NCI-H187 (cell line): ENCODE data around the gene CA4.
"Not testable (repeated sequence)": the region's sequence is repeated elsewhere in the genome, so short reads cannot be mapped to it uniquely, and the experiment has no call there.

Source experiments
- DNase-seq, 2 experiments: peaks; one replicate each; lab custom pipeline; 2025; lab: John Stamatoyannopoulos, UW

CA4 gene

GRCh38 chr17:60149691-60150582 lies at the start of gene CA4:
Gene CA4, plus strand, starts transcription at chr17:60149973. Its CDS starts 62 bp downstream, at chr17:60150035.
- no peak for DNase-seq

- DNase-seq, result not testable (repeated sequence)
These were observed 49.2 kb upstream of the CA4 start for GRCh38 chr17:60100577-60100976.

- not testable (repeated sequence) for DNase-seq
These were observed 47.6 kb upstream of the CA4 start for GRCh38 chr17:60102015-60102631.

- no peak for DNase-seq
These were observed 47.1 kb upstream of the CA4 start for GRCh38 chr17:60102632-60103096.

- no peak for DNase-seq
These were observed 45.8 kb upstream of the CA4 start for GRCh38 chr17:60103957-60104356.

- DNase-seq, result no peak
These were observed 43.3 kb upstream of the CA4 start for GRCh38 chr17:60106340-60107059.

GRCh38 chr17:60107526-60108257 lies 42.1 kb upstream of the CA4 start:
- DNase-seq, result no peak

- DNase-seq, result not testable (repeated sequence)
These were observed 41.5 kb upstream of the CA4 start for GRCh38 chr17:60108309-60108708.

GRCh38 chr17:60108712-60109111 lies 41.1 kb upstream of the CA4 start:
- DNase-seq, result no peak

- DNase-seq, result no peak
These were observed 40.6 kb upstream of the CA4 start for GRCh38 chr17:60109161-60109560.

GRCh38 chr17:60110586-60110985 lies 39.2 kb upstream of the CA4 start:
- DNase-seq, result no peak

- DNase-seq, result not testable (repeated sequence)
These were observed 38.1 kb upstream of the CA4 start for GRCh38 chr17:60111661-60112060.

- not testable (repeated sequence) for DNase-seq
These were observed 34.4 kb upstream of the CA4 start for GRCh38 chr17:60115364-60115763.

- DNase-seq, result not testable (repeated sequence)
These were observed 33.6 kb upstream of the CA4 start for GRCh38 chr17:60116196-60116595.

- DNase-seq, result not testable (repeated sequence)
These were observed 30.6 kb upstream of the CA4 start for GRCh38 chr17:60119162-60119561.

- DNase-seq, result not testable (repeated sequence)
These were observed 29.7 kb upstream of the CA4 start for GRCh38 chr17:60119807-60120748.

- DNase-seq, result no peak
These were observed 22.4 kb upstream of the CA4 start for GRCh38 chr17:60127068-60128064.

GRCh38 chr17:60128171-60128859 lies 21.5 kb upstream of the CA4 start:
- DNase-seq, result no peak

- DNase-seq, result no peak
These were observed 20.6 kb upstream of the CA4 start for GRCh38 chr17:60129164-60129563.
